Measurements from ENCODE around the gene PTPN1. TPM values are rescaled to one million over a fixed set of nuclear protein-coding genes. Genes with fewer than 3 reads are reported as not detected.

PTPN1 gene
- total and polyA plus RNA-seq, 2 of the 4 experiments (the other 2 are of a cell fraction): 31.7 to 37.4 TPM

GRCh38 chr20:50565383-50565782 lies 55.2 kb downstream of the PTPN1 start:
- H3K9ac ChIP-seq (ENCODE audit: low read depth, low read length): no peak overlapping the region
- no peak overlapping the region for H2AK9ac ChIP-seq (replicated peaks; ENCODE audit: low read depth, low read length, poor library complexity)
- H3K9me1 ChIP-seq (ENCODE audit: insufficient read depth, low read length): peaks cover 31% of the 10 kb centered on the region
- no peak overlapping the region for H4K5ac ChIP-seq (ENCODE audit: low read depth, low read length)
- dilution Hi-C loops (cut with HindIII; ENCODE audit: low sequenced_read_pairs, unreplicated experiment) (no loop called here), in situ Hi-C loops (cut with MboI; ENCODE audit: low sequenced_read_pairs) (no loop called here), intact Hi-C loops (cut with micrococcal nuclease) (no loop called here)
- no peak overlapping the region for H3K23ac ChIP-seq (ENCODE audit: low read depth, low read length)
- ChIA-PET POLR2A (ENCODE audit: unreplicated experiment) (no interaction called here), CTCF (interaction anchor here (0.6 to 1.0 kb wide), 2 partner anchors 184 to 364 kb away, joined by 3 to 5 read pairs; no protein-coding TSS in a partner anchor)
- no peak overlapping the region for H4K8ac ChIP-seq (ENCODE audit: low read depth in 2 of 2, low read length in 2 of 2)
- H2BK5ac ChIP-seq (ENCODE audit: low read depth, low read length, poor library complexity, severe bottlenecking): no peak overlapping the region
- no peak overlapping the region for H3K4me3 ChIP-seq (ENCODE audit: insufficient read depth, low read depth, low read length)
- peaks cover 27% of the 10 kb centered on the region for H3K4me1 ChIP-seq (ENCODE audit: control insufficient read depth, insufficient read depth, low read length)
- no peak overlapping the region for H2AK5ac ChIP-seq (ENCODE audit: low read depth, low read length)
- peaks cover 60 to 94% of the 10 kb centered on the region in 2 experiments for H3K79me1 ChIP-seq (ENCODE audit: low read depth in 1 of 2, low read length in 2 of 2)
- H3K9me3 ChIP-seq (ENCODE audit: control insufficient read depth, insufficient read depth, low read length): no peaks in the 10 kb centered on the region
- H3K4me2 ChIP-seq (ENCODE audit: low read depth, low read length): no peak overlapping the region
- H3K18ac ChIP-seq (ENCODE audit: low read depth, low read length): no peak overlapping the region
- no peaks in the 10 kb centered on the region for H3K27me3 ChIP-seq (ENCODE audit: control insufficient read depth, insufficient read depth, low read length)
- H3K14ac ChIP-seq (replicated peaks; ENCODE audit: low read depth, low read length): no peak overlapping the region
- H2BK20ac ChIP-seq (ENCODE audit: low read depth, low read length): no peak overlapping the region
- no peak overlapping the region for H3K56ac ChIP-seq (ENCODE audit: extremely low read depth, insufficient read depth, low read length)
- DNase-seq (no peak), ATAC-seq (ENCODE audit: low read depth) (no peak)
- no peak for TF ChIP-seq RCOR1 (IDR thresholded peaks at IDR 0.05; ENCODE audit: insufficient replicate concordance, low read length)
- TF ChIP-seq CEBPB (IDR thresholded peaks at IDR 0.05; ENCODE audit: low read depth, low read length): no peak
- no peak for TF ChIP-seq SMC3 (IDR thresholded peaks at IDR 0.05; ENCODE audit: low read depth, low read length)
- TF ChIP-seq POLR2A (IDR thresholded peaks at IDR 0.05; ENCODE audit: low read depth, low read length): no peak
- no peak for TF ChIP-seq BHLHE40 (IDR thresholded peaks at IDR 0.05; ENCODE audit: low read depth, low read length)
- TF ChIP-seq RAD21 (IDR thresholded peaks at IDR 0.05; ENCODE audit: low read length): no peak
- no peak for TF ChIP-seq MXI1 (IDR thresholded peaks at IDR 0.05; ENCODE audit: borderline replicate concordance, low read depth, low read length)
- TF ChIP-seq FOS (IDR thresholded peaks at IDR 0.05; ENCODE audit: low read depth, low read length): no peak
- TF ChIP-seq MAFK (IDR thresholded peaks at IDR 0.05; ENCODE audit: low read depth, low read length): no peak
- TF ChIP-seq CHD1 (IDR thresholded peaks at IDR 0.05; ENCODE audit: low read depth, low read length): no peak
- TF ChIP-seq, protein P1, sequence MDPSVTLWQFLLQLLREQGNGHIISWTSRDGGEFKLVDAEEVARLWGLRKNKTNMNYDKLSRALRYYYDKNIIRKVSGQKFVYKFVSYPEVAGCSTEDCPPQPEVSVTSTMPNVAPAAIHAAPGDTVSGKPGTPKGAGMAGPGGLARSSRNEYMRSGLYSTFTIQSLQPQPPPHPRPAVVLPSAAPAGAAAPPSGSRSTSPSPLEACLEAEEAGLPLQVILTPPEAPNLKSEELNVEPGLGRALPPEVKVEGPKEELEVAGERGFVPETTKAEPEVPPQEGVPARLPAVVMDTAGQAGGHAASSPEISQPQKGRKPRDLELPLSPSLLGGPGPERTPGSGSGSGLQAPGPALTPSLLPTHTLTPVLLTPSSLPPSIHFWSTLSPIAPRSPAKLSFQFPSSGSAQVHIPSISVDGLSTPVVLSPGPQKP (IDR thresholded peaks at IDR 0.05; ENCODE audit: borderline replicate concordance, low read depth, low read length): no peak
- TF ChIP-seq MAZ (IDR thresholded peaks at IDR 0.05; ENCODE audit: borderline replicate concordance, low read depth, low read length): no peak
- no peak overlapping the region for H4K91ac ChIP-seq (ENCODE audit: insufficient read depth, low read depth, low read length)
- no TSS peak for BruUV-seq (replicated peaks)
- no peak overlapping the region for H3K27ac ChIP-seq (ENCODE audit: insufficient read depth, low read length)
- no peak overlapping the region for H2AFZ ChIP-seq (replicated peaks; ENCODE audit: low read length, poor library complexity)
- no peak overlapping the region for H2BK120ac ChIP-seq (ENCODE audit: low read depth, low read length)
- H4K20me1 ChIP-seq (ENCODE audit: insufficient read depth, low read length): peaks cover 29% of the 10 kb centered on the region; the same call in 1 of the 2 replicates
- no CpG with 5 or more reads among the region's 2 CpGs for WGBS, 2 experiments (ENCODE audit: extremely low coverage in 2 of 2, insufficient read length in 1 of 2)
- H2BK15ac ChIP-seq (ENCODE audit: low read depth, low read length): no peak overlapping the region
- H3K4ac ChIP-seq (ENCODE audit: low read depth, low read length): no peak overlapping the region
- peaks cover 60% of the 10 kb centered on the region for H3K36me3 ChIP-seq (ENCODE audit: control insufficient read depth, insufficient read depth, low read length)
